Endodermal cell (in vitro differentiated cells): ENCODE data around the gene SIM2. TPM values are rescaled to one million over a fixed set of nuclear protein-coding genes. Genes with fewer than 3 reads are reported as not detected.

Source experiments
- DNase-seq: peaks from one replicate; pipeline ENCODE4 v3.0.0-alpha.2; 2017
- H3K27ac ChIP-seq: 2 replicates; pipeline ENCODE4 v1.5.1; 2013; ENCODE audit warnings: mild to moderate bottlenecking, low read depth, low read length, moderate library complexity
- H3K27me3 ChIP-seq: 2 replicates; pipeline ENCODE4 v1.6.1; 2013; ENCODE audit warnings: mild to moderate bottlenecking, low read length, moderate library complexity; ENCODE audit not compliant: insufficient read depth, control insufficient read depth, poor library complexity, severe bottlenecking
- H3K36me3 ChIP-seq: 2 replicates; pipeline ENCODE4 v1.7.0; 2013; ENCODE audit warnings: mild to moderate bottlenecking, low read length, moderate library complexity; ENCODE audit not compliant: control insufficient read depth, insufficient read depth
- H3K4me1 ChIP-seq: one replicate; pipeline ENCODE4 v1.7.0; 2013; ENCODE audit warnings: low read length; ENCODE audit not compliant: control insufficient read depth, insufficient read depth
- H3K4me3 ChIP-seq: 2 replicates; pipeline ENCODE4 v1.5.1; 2013; ENCODE audit warnings: mild to moderate bottlenecking, low read length, moderate library complexity
- H3K9ac ChIP-seq: 2 replicates; pipeline ENCODE4 v1.6.1; 2013; ENCODE audit warnings: mild to moderate bottlenecking, low read length, moderate library complexity; ENCODE audit not compliant: poor library complexity, severe bottlenecking; ENCODE audit errors: extremely low read depth
- H3K9me3 ChIP-seq: 2 replicates; pipeline ENCODE4 v1.6.1; 2013; ENCODE audit warnings: mild to moderate bottlenecking, low read length, moderate library complexity; ENCODE audit not compliant: control insufficient read depth
- H3K27ac Mint-ChIP-seq: 2 replicates; pipeline ENCODE4 v1.8.0; 2020; ENCODE audit warnings: mixed read lengths
- H3K27me3 Mint-ChIP-seq: 2 replicates; pipeline ENCODE4 v1.8.0; 2021; ENCODE audit warnings: mild to moderate bottlenecking, mixed read lengths; ENCODE audit not compliant: insufficient read depth
- H3K36me3 Mint-ChIP-seq: 2 replicates; pipeline ENCODE4 v1.8.0; 2020; ENCODE audit warnings: low read depth, mixed read lengths
- H3K4me1 Mint-ChIP-seq: 2 replicates; pipeline ENCODE4 v1.8.0; 2020; ENCODE audit warnings: mixed read lengths
- H3K4me3 Mint-ChIP-seq: 2 replicates; pipeline ENCODE4 v1.8.0; 2020; ENCODE audit warnings: mild to moderate bottlenecking, moderate library complexity, mixed read lengths
- H3K9me3 Mint-ChIP-seq: 2 replicates; pipeline ENCODE4 v1.8.0; 2020; ENCODE audit warnings: mild to moderate bottlenecking, mixed read lengths
- WGBS, 2 experiments: methylation state at CpG; one replicate each; pipeline versions ENCODE4 v1.1.5 to v1.1.7; 2013; ENCODE audit warnings: missing lambda C conversion rate in 2 of 2, mixed read lengths in 1 of 2; ENCODE audit not compliant: insufficient coverage in 1 of 2, insufficient read length in 1 of 2; 5-methylcytosine and 5-hydroxymethylcytosine counted together
- total RNA-seq, 2 donors: library from RNA; stranded (reverse); fragmentation: NEBNext Ultra II Directional in 1 of 2; extraction: Animal tissue kit (Norgen Biotek cat#: 25700) in 1 of 2; gene quantifications; 2 replicates in 1 of 2; 3 replicates in 1 of 2; pipeline ENCODE4 v1.2.1, GENCODE V29; 2021
- TF ChIP-seq, protein P1 (sequence below): fragments of 200-600 bp; sonication (generic); conservative IDR thresholded peaks from 2 replicates; pipeline ENCODE4 v1.5.0; 2021; ENCODE audit warnings: antibody characterized with exemption, mild to moderate bottlenecking

SIM2 gene
- total RNA-seq, 2 donors from 2014 or later = not detected

DNA sequence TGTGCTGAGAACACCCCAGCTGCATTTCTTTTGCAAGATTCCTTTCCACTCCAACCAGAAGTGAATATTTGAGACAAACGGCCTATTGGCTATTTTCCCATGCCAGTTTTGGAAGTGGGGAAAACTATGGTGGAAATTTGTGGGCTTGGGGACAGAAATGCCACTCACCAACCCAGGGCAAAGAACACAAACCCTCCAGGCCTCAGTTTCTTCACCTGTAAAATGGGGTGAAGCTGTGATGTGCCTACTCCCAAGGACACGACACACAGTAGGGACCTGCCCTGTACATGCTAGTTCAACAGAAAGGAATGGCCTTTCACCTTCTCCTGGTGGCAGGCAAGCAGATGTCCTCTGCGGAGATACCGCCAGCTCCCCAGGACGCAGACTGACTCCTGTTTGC lies 46.5 kb downstream of the SIM2 start:
- Mint-ChIP-seq H3K4me3 (no peak overlapping the region), H3K27me3 (peaks cover 72% of the 10 kb centered on the region), H3K4me1 (peaks cover 29% of the 10 kb centered on the region), H3K9me3 (no peaks in the 10 kb centered on the region), H3K36me3 (no peaks in the 10 kb centered on the region), H3K27ac (no peak overlapping the region)
- no peak overlapping the region for H3K27ac ChIP-seq
- 89 to 100% methylated on average over 3 to 4 of the region's 5 CpGs for WGBS, 2 experiments
- no peak overlapping the region for H3K9ac ChIP-seq
- H3K36me3 ChIP-seq = no peaks in the 10 kb centered on the region
- peaks cover 6% of the 10 kb centered on the region for H3K4me1 ChIP-seq
- DNase-seq = no peak
- H3K4me3 ChIP-seq = no peak overlapping the region
- TF ChIP-seq, protein P1, sequence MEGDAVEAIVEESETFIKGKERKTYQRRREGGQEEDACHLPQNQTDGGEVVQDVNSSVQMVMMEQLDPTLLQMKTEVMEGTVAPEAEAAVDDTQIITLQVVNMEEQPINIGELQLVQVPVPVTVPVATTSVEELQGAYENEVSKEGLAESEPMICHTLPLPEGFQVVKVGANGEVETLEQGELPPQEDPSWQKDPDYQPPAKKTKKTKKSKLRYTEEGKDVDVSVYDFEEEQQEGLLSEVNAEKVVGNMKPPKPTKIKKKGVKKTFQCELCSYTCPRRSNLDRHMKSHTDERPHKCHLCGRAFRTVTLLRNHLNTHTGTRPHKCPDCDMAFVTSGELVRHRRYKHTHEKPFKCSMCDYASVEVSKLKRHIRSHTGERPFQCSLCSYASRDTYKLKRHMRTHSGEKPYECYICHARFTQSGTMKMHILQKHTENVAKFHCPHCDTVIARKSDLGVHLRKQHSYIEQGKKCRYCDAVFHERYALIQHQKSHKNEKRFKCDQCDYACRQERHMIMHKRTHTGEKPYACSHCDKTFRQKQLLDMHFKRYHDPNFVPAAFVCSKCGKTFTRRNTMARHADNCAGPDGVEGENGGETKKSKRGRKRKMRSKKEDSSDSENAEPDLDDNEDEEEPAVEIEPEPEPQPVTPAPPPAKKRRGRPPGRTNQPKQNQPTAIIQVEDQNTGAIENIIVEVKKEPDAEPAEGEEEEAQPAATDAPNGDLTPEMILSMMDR = no peak
- H3K9me3 ChIP-seq = no peaks in the 10 kb centered on the region
- peaks cover 35% of the 10 kb centered on the region for H3K27me3 ChIP-seq

DNA sequence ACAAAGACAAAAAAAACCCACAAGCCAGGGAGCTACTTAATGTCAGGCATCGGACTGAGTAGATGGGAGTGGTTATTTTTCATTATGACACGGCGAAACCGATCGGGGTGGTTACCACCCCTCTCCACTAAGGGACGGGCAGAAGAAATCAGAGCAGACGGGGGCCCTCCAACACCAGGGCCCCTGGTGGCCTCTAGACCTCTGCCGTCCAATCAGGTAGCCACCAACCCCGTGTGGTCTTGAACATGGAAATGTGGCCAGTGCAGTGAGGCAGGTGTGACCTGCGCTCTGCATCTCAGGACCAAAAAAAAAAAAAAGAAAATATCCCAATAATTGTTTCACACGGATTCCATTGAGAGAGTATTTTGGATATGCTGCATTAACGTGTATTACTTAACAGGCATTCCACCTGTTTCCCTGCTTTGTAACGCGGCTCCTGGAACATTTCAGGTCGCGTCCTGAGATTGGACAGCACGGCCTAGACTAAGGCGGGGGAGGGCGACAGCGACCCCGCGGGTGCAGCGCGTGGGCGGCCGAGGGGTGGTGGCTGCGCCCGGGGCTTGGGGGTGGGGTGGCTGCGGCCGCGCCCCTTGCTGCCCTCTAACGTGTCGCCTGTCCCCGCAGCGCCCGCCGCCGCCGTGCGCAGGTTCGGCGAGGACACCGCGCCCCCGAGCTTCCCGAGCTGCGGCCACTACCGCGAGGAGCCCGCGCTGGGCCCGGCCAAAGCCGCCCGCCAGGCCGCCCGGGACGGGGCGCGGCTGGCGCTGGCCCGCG lies 48.3 kb downstream of the SIM2 start:
- peak; percentile 61 for DNase-seq
- H3K27me3 ChIP-seq = peaks cover 35% of the 10 kb centered on the region
- Mint-ChIP-seq H3K27me3 (peaks cover 74% of the 10 kb centered on the region), H3K4me3 (peak overlapping the region; percentile 61), H3K9me3 (no peaks in the 10 kb centered on the region), H3K4me1 (peaks cover 35% of the 10 kb centered on the region), H3K27ac (no peak overlapping the region), H3K36me3 (no peaks in the 10 kb centered on the region)
- no peaks in the 10 kb centered on the region for H3K9me3 ChIP-seq
- H3K4me1 ChIP-seq = peaks cover 8% of the 10 kb centered on the region
- 8 to 42% methylated on average over 6 to 62 of the region's 62 CpGs for WGBS, 2 experiments
- peak overlapping the region; percentile 72 for H3K4me3 ChIP-seq
- TF ChIP-seq, protein P1 = no peak
- H3K9ac ChIP-seq = no peak overlapping the region
- H3K36me3 ChIP-seq = no peaks in the 10 kb centered on the region
- no peak overlapping the region for H3K27ac ChIP-seq

DNA sequence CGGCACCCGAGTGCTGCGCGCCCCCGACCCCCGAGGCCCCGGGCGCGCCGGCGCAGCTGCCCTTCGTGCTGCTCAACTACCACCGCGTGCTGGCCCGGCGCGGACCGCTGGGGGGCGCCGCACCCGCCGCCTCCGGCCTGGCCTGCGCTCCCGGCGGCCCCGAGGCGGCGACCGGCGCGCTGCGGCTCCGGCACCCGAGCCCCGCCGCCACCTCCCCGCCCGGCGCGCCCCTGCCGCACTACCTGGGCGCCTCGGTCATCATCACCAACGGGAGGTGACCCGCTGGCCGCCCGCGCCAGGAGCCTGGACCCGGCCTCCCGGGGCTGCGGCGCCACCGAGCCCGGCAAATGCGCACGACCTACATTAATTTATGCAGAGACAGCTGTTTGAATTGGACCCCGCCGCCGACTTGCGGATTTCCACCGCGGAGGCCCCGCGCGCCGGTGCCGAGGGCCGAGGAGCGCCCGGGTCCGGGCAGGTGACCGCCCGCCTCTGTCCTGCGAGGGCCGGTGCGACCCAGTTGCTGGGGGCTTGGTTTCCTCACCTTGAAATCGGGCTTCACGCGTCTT lies 49.0 kb downstream of the SIM2 start:
- H3K4me3 Mint-ChIP-seq = peak overlapping the region; percentile 55
- Histone ChIP-seq H3K4me3 (peak overlapping the region; percentile 69), H3K9me3 (no peaks in the 10 kb centered on the region), H3K9ac (peak overlapping the region; percentile 27), H3K27ac (no peak overlapping the region), H3K36me3 (no peaks in the 10 kb centered on the region), H3K4me1 (peaks cover 8% of the 10 kb centered on the region), H3K27me3 (peaks cover 35% of the 10 kb centered on the region)
- no peaks in the 10 kb centered on the region for H3K9me3 Mint-ChIP-seq
- no peaks in the 10 kb centered on the region for H3K36me3 Mint-ChIP-seq
- peaks cover 35% of the 10 kb centered on the region for H3K4me1 Mint-ChIP-seq
- WGBS, 2 experiments = 1 to 5% methylated on average over 24 to 80 of the region's 80 CpGs
- TF ChIP-seq, protein P1 = no peak
- peaks cover 70% of the 10 kb centered on the region for H3K27me3 Mint-ChIP-seq
- peak; percentile 92 for DNase-seq
- no peak overlapping the region for H3K27ac Mint-ChIP-seq
